HG03378 (cell line): ENCODE data around the gene OR2L8.

Source experiments
- ATAC-seq: cut with Tn5 transposase; IDR thresholded peaks from one replicate; pipeline ENCODE4 v1.9.1; 2021; ENCODE audit warnings: mild to moderate bottlenecking, moderate library complexity; ENCODE audit not compliant: unreplicated experiment

Gene OR2L8

GRCh38 chr1:247948558-247948957 lies at the start of gene OR2L8:
TSS of gene OR2L8 (plus strand) at chr1:247948858. CDS start at chr1:247948858, 0 bp downstream.
- no peak for ATAC-seq

GRCh38 chr1:247904122-247904521 lies 44.5 kb upstream of the OR2L8 start:
- ATAC-seq: no peak

- ATAC-seq: no peak
Measured at GRCh38 chr1:247905181-247905580, 43.5 kb upstream of the OR2L8 start.

DNA sequence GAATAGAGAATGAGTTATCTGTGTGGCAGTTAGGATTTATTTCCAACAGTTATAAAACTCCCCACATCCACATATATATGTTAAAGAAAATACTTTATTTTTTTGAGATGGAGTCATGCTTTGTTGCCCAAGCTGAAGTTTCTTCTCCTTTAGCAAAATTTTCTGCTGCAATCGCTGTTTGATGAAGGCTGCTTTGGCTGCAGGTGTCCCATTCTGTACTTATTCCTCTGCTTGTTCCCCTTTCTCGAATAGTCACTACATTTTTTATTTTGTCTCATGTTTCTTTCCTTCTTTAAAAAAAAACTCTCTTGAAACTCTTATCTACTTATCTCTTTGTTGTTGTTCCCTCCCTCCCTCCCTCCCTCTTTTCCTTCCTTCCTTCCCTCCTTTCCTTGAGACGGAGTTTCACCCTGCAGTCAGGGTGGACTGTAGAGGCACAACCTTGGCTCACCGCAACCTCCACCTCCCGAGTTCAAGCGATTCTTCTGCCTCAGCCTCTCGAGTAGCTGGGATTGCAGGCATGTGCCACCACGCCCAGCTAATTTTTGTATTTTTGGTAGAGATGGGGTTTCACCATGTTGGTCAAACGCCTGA lies 42.7 kb upstream of the OR2L8 start:
- ATAC-seq: no peak

- no peak for ATAC-seq
Measured at GRCh38 chr1:247906504-247907047, 42.1 kb upstream of the OR2L8 start.

DNA sequence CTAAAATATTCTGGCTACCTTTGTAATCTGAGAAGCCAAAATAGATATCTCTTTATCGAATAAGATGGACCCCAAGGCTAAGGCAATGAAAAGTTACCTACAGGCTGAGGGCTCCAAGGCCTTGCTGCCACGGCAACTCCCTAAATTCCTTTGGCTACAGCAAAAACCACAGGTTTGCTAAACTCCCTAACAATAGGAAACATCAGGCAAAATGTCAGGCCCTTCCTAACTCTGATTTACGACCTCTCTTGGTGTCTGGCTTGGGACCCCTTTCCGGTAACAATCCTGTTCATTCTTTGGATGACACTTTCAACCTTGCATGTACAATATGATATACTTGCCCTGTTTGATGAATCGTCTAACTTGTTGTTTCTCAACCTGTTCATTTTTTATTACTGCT lies 39.9 kb upstream of the OR2L8 start:
- no peak for ATAC-seq

- ATAC-seq: no peak
Measured at GRCh38 chr1:247913786-247914185, 34.9 kb upstream of the OR2L8 start.

DNA sequence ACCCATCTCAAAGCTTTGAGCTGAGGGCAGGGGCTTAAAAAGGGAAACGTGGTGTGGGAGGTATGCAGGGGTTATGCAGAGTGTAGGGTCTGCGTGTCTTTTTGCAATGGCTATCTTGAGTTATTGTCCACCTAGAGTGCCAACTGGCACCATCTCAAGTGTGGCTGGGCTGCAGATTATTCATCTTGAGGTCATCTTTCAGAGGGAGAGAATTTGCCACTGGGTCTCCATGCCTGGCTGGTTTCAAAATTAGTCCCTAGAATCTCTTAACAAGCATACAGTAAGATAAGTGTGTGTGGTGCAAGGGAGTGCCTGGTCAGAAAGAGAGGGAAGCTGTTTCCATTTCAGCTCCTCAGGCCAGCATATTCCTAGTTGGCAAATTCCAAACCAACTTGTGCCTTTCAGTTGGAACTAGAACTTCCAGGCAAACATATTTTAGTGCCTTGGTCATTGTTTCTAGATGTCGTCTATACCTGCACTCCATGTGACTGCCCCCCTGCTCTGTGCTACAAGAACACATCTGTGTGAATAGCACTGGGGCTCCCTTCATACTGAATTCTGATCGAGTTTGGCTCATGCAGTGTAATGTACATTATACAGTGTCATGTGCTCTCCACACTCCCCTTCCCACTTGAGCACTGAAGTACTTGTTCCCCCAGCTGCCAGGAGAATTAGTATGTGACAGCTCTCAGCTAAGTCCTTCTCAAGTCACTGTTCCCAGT lies 33.6 kb upstream of the OR2L8 start:
- no peak for ATAC-seq

DNA sequence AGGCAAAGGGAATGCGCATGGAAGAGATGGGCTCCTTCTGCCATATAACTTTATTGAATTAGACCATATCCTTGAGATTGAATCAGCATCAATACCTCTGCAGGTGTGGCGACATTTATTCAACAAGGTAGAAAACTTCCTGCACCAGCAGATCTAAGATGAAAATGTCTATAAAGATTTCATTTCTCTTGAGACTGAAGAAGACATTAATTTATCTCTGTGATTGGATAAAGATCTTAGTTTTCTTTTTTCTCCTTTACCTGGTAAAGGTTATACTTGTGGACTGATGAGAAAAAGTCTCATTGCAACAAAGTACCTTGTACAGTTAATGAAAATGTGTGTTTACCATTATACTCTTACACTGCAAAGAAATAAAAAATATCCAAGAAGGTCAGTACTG lies 28.7 kb upstream of the OR2L8 start, which contains the start of gene OR2T8:
TSS of gene OR2T8 (plus strand) at position 301 of the 400 bp plus-strand sequence. CDS start 766 bp downstream, outside the sequence.
- no peak for ATAC-seq

DNA sequence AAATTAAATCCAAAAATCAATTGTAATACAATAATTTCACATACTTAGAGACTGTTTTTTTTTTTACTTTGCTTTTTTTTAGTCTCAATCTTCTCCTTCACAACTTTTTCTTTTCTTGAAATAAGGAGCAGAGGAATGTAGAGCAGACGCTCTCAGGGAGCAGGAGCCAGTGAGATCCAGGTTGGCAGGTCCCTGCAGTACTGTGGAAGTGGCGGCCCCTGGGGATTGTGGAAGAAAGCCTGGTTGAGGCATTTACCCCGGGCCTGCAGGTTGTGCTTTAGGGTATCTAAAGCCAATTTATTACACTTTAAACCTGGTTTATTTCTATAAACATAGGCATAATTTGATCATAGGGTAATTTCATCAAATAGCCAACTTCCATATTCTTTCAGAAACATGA lies 24.7 kb upstream of the OR2L8 start:
- no peak for ATAC-seq

GRCh38 chr1:247924868-247925267 lies 23.8 kb upstream of the OR2L8 start, which contains the start of gene OR2AJ1:
TSS of gene OR2AJ1 (plus strand) at chr1:247924889. CDS start at chr1:247933769, 8,880 bp downstream.
- ATAC-seq: no peak

- ATAC-seq: no peak
Measured at GRCh38 chr1:247933989-247934388, 14.7 kb upstream of the OR2L8 start.

DNA sequence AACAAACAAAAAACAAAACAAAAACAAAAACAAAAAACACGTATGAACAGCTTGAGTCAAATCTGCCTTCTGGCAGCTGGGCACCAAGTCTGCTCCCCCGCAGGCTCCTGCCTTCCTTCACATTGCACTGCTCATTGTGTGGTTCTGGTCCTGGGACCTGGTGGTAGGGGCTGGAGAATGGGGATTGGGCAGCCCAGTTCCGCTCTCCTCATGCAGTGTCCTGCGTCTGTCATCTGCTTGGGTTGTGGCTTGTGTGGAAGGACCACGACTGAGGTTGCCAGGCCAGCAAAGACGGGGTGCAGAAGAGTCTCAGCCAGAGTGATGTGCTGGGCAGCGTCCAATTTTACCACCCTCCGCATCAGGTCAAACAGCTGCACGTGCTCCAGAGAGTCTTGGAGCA lies 12.9 kb upstream of the OR2L8 start:
- no peak for ATAC-seq

- no peak for ATAC-seq
Measured at GRCh38 chr1:247936415-247936814, 12.2 kb upstream of the OR2L8 start.

DNA sequence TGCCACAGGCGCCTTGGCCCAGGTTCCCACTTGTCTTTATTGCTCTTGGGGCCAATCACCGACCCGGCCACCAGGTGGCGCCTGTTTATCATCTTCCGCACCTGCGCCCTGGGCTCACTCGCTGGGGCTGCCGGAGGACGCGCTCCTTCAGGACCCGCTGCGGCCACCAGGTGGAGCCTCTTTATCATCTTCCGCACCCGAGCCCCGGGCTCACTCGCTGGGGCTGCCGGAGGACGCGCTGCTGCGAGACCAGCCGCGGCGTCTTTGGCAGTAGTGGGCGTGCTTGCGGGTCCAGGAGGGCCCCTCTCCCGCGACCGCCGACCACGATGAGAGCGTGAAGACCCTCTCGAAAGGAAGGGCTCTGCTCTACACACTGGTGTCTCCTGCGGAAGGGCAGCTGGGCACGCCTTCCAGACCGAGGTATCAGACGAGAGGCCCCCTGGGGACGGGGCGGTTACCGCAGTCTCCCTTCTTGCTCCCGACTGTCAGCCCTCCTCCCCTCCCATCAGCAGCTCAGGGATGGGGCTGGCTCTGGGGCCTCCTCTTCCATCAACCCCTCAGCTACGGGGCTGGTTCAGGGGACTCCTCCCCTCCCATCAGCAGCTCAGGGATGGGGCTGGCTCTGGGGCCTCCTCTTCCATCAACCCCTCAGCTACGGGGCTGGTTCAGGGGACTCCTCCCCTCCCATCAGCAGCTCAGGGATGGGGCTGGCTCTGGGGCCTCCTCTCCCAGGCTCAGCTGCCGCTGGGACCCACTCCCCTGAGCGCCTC lies 11.5 kb upstream of the OR2L8 start:
- ATAC-seq: peak; percentile 100

DNA sequence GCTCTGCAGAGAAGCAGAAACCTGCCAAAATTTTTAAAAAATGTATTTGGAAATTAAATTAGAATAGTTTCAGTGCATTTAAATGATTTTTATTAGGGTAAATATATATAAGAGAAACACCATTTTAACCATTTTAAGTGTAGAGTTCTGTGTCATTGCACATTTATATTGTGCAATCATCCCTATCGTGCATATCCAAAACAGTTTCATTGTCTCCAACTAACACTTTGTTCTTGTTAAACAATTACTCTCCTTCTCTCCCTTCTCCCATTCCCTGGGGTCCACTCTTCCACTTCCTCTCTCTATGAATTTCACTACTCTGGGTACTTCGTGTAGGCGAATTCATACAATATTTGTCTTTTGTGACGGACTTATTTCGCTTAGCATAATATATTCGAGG lies 6.0 kb upstream of the OR2L8 start:
- ATAC-seq: no peak

- no peak for ATAC-seq
Measured at GRCh38 chr1:247953408-247953807, 4.8 kb downstream of the OR2L8 start.

DNA sequence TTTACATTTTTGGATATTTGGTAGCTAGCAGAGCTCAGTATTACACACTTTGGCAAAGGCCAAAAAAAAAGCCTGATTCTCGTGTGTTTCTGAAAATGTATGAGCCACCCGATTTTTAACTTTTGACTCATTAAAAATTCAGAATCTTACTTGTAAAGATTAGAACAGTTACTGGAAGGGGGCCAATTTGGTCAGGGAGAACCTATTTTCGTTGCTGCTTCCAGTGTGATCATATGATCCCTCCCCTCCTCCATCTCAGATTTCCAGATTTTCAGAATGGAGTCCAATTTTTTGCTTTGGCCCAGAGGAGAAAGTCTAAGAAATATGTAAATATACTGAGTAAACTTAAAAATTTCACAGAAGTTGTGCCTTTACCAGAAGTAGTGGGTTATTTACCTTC lies 13.1 kb downstream of the OR2L8 start:
- ATAC-seq: no peak

DNA sequence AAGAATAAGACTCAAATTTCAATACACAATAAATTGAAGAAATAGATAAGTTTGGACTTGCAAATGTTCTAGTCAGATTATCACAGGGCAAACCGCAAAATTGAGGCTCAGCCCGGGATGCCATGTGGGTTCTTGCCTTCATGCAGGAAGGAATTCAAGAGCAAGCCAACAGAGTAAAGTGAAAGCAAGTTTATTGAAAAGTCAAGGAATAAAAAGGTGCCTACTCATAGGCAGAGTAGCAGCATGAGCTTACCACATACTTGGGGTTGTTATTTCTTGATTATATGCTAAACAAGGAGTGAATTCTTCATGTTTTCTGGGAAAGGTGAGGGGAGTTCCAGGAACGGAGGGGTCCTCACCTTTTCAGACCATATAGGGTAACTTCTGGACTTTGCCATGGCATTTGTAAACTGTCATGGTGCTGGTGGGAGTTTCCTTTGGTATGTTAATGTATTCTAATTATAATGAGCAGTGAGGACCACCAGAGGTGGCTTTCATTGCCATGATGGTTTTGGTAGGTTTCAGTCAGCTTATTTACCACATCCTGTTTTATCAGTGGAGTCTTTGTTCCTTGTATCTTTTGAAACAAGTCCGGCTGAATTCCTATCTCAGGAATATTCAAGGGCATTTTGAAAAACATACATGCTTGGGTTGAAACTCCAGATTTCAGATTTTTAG lies 14.4 kb downstream of the OR2L8 start:
- no peak for ATAC-seq

- no peak for ATAC-seq
Measured at GRCh38 chr1:247964933-247965332, 16.3 kb downstream of the OR2L8 start, which contains the start of gene OR2AK2. TSS of gene OR2AK2 (plus strand) at chr1:247965233. CDS start at chr1:247965377, 144 bp downstream.
